Measurements from ENCODE around the gene SLX4IP.

Gene SLX4IP

GRCh38 chr20:10554285-10554684 lies 119.2 kb downstream of the SLX4IP start:
- no peak for DNase-seq

GRCh38 chr20:10555393-10555792 lies 120.3 kb downstream of the SLX4IP start:
- DNase-seq: no peak

GRCh38 chr20:10555865-10556308 lies 120.8 kb downstream of the SLX4IP start:
- no peak for DNase-seq

- DNase-seq: no peak
Measured at GRCh38 chr20:10556519-10557083, 121.5 kb downstream of the SLX4IP start.

- no peak for DNase-seq
Measured at GRCh38 chr20:10557685-10558084, 122.6 kb downstream of the SLX4IP start.

- DNase-seq: peak; percentile 32
Measured at GRCh38 chr20:10558635-10559187, 123.6 kb downstream of the SLX4IP start.

- DNase-seq: no peak
Measured at GRCh38 chr20:10559266-10559665, 124.2 kb downstream of the SLX4IP start.

- DNase-seq: no peak
Measured at GRCh38 chr20:10560686-10561085, 125.6 kb downstream of the SLX4IP start.

- DNase-seq: no peak
Measured at GRCh38 chr20:10561302-10561701, 126.2 kb downstream of the SLX4IP start.

- no peak for DNase-seq
Measured at GRCh38 chr20:10562899-10563298, 127.8 kb downstream of the SLX4IP start.

GRCh38 chr20:10563935-10564492 lies 128.9 kb downstream of the SLX4IP start:
- no peak for DNase-seq

GRCh38 chr20:10565191-10565921 lies 130.3 kb downstream of the SLX4IP start:
- DNase-seq: no peak

- DNase-seq: no peak
Measured at GRCh38 chr20:10565922-10566897, 131.1 kb downstream of the SLX4IP start.

- DNase-seq: no peak
Measured at GRCh38 chr20:10568032-10568431, 132.9 kb downstream of the SLX4IP start.

GRCh38 chr20:10571313-10571815 lies 136.3 kb downstream of the SLX4IP start:
- no peak for DNase-seq

GRCh38 chr20:10572853-10573252 lies 137.7 kb downstream of the SLX4IP start:
- DNase-seq: no peak

- DNase-seq: no peak
Measured at GRCh38 chr20:10573273-10573950, 138.3 kb downstream of the SLX4IP start.

GRCh38 chr20:10573951-10574339 lies 138.8 kb downstream of the SLX4IP start:
- no peak for DNase-seq

GRCh38 chr20:10576411-10577090 lies 141.4 kb downstream of the SLX4IP start:
- DNase-seq: no peak

- no peak for DNase-seq
Measured at GRCh38 chr20:10577648-10578047, 142.5 kb downstream of the SLX4IP start.

- DNase-seq: no peak
Measured at GRCh38 chr20:10578607-10579006, 143.5 kb downstream of the SLX4IP start.
